Lung (tissue), 12 donors: ENCODE results near the gene CAPN11. TPM values are rescaled to one million over a fixed set of nuclear protein-coding genes. Genes with fewer than 3 reads are reported as not detected.
"Not testable (repeated sequence)": the region's sequence is repeated elsewhere in the genome, so short reads cannot be mapped to it uniquely, and the experiment has no call there.

Experiments used
- ATAC-seq: fragments of 200-7000 bp; cut with Tn5 transposase; one replicate; pipeline ENCODE4 v1.9.1; 2020; ENCODE audit warnings: moderate number of reproducible peaks; ENCODE audit not compliant: insufficient read depth, low FRiP score
- DNase-seq, 3 donors: peaks; one replicate each; pipeline ENCODE4 v3.0.0-alpha.2; 2013 to 2017
- H3K27ac ChIP-seq, 2 donors: one replicate each; pipeline ENCODE4 v1.5.1; 2013; ENCODE audit warnings: mild to moderate bottlenecking in 2 of 2, moderate library complexity in 2 of 2, control low read depth in 1 of 2, inconsistent platforms in 1 of 2, low read depth in 1 of 2, low read length in 1 of 2
- H3K27me3 ChIP-seq, 3 donors: one replicate each; pipeline ENCODE4 v1.5.1; 2013; ENCODE audit warnings: low read length in 2 of 3; ENCODE audit not compliant: control insufficient read depth in 3 of 3, insufficient read depth in 3 of 3
- H3K36me3 ChIP-seq, 4 donors: one replicate each; pipeline ENCODE4 v1.5.1; 2013; ENCODE audit warnings: low read length in 4 of 4, mild to moderate bottlenecking in 1 of 4, moderate library complexity in 1 of 4; ENCODE audit not compliant: control insufficient read depth in 4 of 4, insufficient read depth in 4 of 4
- H3K4me1 ChIP-seq, 5 donors: one replicate each; pipeline ENCODE4 v1.5.1; 2013; ENCODE audit warnings: low read length in 5 of 5, mild to moderate bottlenecking in 2 of 5, moderate library complexity in 1 of 5; ENCODE audit not compliant: control insufficient read depth in 5 of 5, insufficient read depth in 5 of 5
- H3K4me3 ChIP-seq: one replicate; pipeline ENCODE4 v1.5.1; 2013; ENCODE audit warnings: mild to moderate bottlenecking, control low read depth, moderate library complexity
- H3K9ac ChIP-seq, 2 donors: one replicate each; pipeline ENCODE4 v1.5.1; 2013; ENCODE audit warnings: low read length in 2 of 2, control low read depth in 1 of 2; ENCODE audit not compliant: insufficient read depth in 1 of 2
- H3K9me3 ChIP-seq, 4 donors: one replicate each; pipeline ENCODE4 v1.5.1; 2013; ENCODE audit warnings: low read length in 3 of 4, mild to moderate bottlenecking in 1 of 4, moderate library complexity in 1 of 4; ENCODE audit not compliant: control insufficient read depth in 4 of 4, insufficient read depth in 3 of 4
- WGBS, 2 donors: extraction: QIAGEN DNeasy Blood & Tissue Kit; methylation state at CpG; one replicate each; pipeline ENCODE4 v1.1.7; 2013; 5-methylcytosine and 5-hydroxymethylcytosine counted together
- polyA plus RNA-seq, 2 donors: library from polyadenylated mRNA; stranded (reverse); fragments of 200-250 nt; gene quantifications; one replicate each; pipeline ENCODE4 v1.2.1, GENCODE V29; 2013
- total RNA-seq, 2 donors: library from RNA; depleted of rRNA in 1 of 2; stranded (reverse); fragments of >200 nt in 1 of 2; gene quantifications; one replicate each; pipeline ENCODE4 v1.2.1, GENCODE V29; 2014 to 2021
- TF ChIP-seq, protein P1 (sequence below): IDR thresholded peaks from 2 replicates; pipeline ENCODE4 v1.5.1; 2012; ENCODE audit warnings: mild to moderate bottlenecking; ENCODE audit errors: control extremely low read depth, extremely low read depth
- donor health status: control.
- donor health status: control.
- donor health status: Bipolar disorder and iron deficiency.
- donor health status: healthy.
- donor health status: DM: yes; HTN: yes; CAD: no.

The CAPN11 gene
- total and polyA plus RNA-seq, 4 donors, result 0.07 to 0.30 (median 0.15) TPM; not detected in 1

DNA sequence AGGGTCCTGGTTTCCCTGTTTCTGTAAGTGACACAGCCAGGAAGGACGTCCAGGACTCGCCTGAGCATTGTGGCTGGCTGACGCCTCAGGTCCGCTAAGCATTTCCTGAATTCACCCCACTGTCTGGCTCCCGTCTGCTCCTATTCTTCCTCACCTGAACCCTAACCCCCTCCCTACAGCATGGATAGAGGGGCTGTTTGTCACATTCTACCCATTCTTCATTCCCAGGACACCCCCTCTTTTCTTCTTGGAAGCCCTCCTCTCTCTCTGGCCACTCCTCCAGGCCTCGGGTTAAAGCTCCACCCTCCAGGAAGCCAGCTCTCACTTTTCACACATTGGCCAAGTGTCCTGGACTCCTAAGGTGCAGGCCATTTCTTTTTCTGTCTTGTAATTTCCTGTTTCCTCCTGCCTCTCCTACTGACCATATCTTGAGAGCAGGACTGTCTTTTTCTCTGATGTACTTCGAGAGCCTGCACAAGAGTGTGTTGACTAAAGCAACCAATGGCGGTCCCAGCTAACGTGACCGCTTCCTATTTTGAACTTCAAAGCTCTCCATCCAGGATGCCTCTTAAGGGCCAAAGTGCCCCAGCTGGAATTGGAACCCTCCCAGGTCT, 33.9 kb downstream of the CAPN11 start:
- no peaks in the 10 kb centered on the region for H3K36me3 ChIP-seq
- 30 to 37% methylated on average over 10 of the region's 10 CpGs for WGBS, 2 donors
- ATAC-seq (peak; percentile 19), DNase-seq (peak; percentile 28 to 39 (median 31))
- no peak overlapping the region for H3K27ac ChIP-seq
- H3K4me1 ChIP-seq, result peaks cover 0 to 6% (median 0%) of the 10 kb centered on the region in 5 donors
- TF ChIP-seq, protein P1, sequence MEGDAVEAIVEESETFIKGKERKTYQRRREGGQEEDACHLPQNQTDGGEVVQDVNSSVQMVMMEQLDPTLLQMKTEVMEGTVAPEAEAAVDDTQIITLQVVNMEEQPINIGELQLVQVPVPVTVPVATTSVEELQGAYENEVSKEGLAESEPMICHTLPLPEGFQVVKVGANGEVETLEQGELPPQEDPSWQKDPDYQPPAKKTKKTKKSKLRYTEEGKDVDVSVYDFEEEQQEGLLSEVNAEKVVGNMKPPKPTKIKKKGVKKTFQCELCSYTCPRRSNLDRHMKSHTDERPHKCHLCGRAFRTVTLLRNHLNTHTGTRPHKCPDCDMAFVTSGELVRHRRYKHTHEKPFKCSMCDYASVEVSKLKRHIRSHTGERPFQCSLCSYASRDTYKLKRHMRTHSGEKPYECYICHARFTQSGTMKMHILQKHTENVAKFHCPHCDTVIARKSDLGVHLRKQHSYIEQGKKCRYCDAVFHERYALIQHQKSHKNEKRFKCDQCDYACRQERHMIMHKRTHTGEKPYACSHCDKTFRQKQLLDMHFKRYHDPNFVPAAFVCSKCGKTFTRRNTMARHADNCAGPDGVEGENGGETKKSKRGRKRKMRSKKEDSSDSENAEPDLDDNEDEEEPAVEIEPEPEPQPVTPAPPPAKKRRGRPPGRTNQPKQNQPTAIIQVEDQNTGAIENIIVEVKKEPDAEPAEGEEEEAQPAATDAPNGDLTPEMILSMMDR, result no peak
- H3K27me3 ChIP-seq, result no peaks in the 10 kb centered on the region
- H3K9ac ChIP-seq, result peak overlapping the region in 1 of 2 donors; percentile 25
- no peaks in the 10 kb centered on the region for H3K9me3 ChIP-seq
- H3K4me3 ChIP-seq, result no peak overlapping the region

DNA sequence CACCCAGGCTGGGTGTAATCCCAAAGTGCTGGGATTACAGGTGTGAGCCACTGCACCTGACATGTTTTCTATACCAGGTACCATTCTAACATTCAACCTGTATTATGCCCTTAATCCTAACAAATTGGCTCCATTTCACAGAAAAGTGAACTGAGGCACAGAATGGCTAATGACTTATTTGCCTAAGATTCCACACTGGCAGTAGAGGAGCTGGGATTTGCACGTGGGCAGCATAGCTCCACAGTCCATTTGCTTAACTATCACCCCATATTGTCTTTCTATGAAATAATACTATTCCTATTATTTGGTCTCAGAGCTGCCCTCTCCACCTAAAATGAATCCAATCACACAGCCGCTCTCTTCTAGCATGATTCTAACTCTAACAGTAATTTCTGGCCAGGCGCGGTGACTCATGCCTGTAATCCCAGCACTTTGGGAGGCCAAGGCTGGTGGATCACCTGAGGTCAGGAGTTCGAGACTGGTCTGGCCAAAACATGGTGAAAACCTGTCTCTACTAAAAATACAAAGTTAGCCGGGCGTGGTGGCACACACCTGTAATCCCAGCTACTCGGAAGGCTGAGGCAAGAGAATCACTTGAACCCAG, 34.8 kb downstream of the CAPN11 start:
- Histone ChIP-seq H3K9me3 (no peaks in the 10 kb centered on the region), H3K36me3 (no peaks in the 10 kb centered on the region), H3K4me1 (peaks cover 0 to 6% (median 0%) of the 10 kb centered on the region in 5 donors), H3K9ac (no peak overlapping the region), H3K27ac (no peak overlapping the region), H3K27me3 (no peaks in the 10 kb centered on the region), H3K4me3 (no peak overlapping the region)
- DNase-seq, result no peak
- no peak for ATAC-seq
- TF ChIP-seq, protein P1, result no peak
- WGBS, 2 donors, result 95 to 97% methylated on average over 8 of the region's 8 CpGs

DNA sequence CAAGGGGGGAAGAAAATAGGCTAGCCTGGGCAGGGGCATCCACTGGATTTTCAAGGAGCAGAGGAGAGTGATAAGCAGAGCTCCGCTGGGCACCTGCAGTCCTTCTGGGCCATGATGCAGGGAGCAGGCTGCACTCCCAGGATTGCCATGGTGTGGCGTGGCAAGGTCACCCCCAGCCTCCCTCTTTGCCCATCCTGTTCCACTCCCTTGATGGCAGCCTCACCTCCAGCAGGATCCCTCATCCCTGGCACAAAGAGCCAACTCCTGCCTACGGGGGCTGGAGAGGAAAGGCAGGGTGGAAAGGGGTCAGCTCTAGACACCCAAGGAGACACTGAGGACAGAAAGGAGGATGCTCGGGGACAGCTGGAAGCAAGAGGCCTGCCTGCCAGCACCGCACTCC, 35.7 kb downstream of the CAPN11 start:
- H3K4me1 ChIP-seq, result peaks cover 0 to 6% (median 0%) of the 10 kb centered on the region in 5 donors
- no peak overlapping the region for H3K9ac ChIP-seq
- no peak for DNase-seq
- no peak for ATAC-seq
- no peak overlapping the region for H3K27ac ChIP-seq
- H3K36me3 ChIP-seq, result no peaks in the 10 kb centered on the region
- no peaks in the 10 kb centered on the region for H3K9me3 ChIP-seq
- no peaks in the 10 kb centered on the region for H3K27me3 ChIP-seq
- no peak overlapping the region for H3K4me3 ChIP-seq
- 90 to 91% methylated on average over 5 of the region's 5 CpGs for WGBS, 2 donors
- TF ChIP-seq, protein P1, result no peak

DNA sequence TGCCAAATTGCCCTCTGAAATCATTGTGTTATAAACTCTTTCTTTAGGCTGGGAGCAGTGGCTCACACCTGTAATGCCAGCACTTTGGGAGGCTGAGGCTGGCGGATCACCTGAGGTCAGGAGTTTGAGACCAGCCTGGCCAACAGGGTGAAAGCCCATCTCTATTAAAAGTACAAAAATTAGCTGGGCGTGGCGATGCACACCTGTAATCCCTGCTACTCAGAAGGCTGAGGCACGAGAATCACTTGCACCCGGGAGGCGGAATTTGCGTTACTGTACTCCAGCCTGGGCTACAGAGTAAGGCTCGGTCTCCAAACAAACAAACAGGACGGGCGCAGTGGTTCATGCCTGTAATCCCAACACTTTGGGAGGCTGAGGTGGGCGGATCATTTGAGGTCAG, 37.7 kb downstream of the CAPN11 start:
- H3K4me1 ChIP-seq, H3K36me3 ChIP-seq, H3K27ac ChIP-seq, DNase-seq, H3K27me3 ChIP-seq, H3K4me3 ChIP-seq, ATAC-seq, H3K9ac ChIP-seq, H3K9me3 ChIP-seq: not testable (repeated sequence)
- WGBS, 2 donors, result 94 to 95% methylated on average over 11 of the region's 11 CpGs
